HepG2 (cell line): ENCODE measurements around the gene RRP12. TPM values are rescaled to one million over a fixed set of nuclear protein-coding genes. Genes with fewer than 3 reads are reported as not detected.

Source experiments
- AGO2 ChIP-seq: fragments of 200-400 bp; formaldehyde crosslinking; optimal IDR thresholded peaks from 2 replicates; pipeline ENCODE3; 2017; ENCODE audit warnings: mild to moderate bottlenecking, low read depth, low read length, moderate library complexity
- CBX1 ChIP-seq: IDR thresholded peaks from one replicate; pipeline ENCODE4 v1.6.1; 2016; ENCODE audit warnings: antibody characterized with exemption, low read depth
- CENPX ChIP-seq: sonication (generic); formaldehyde crosslinking; IDR thresholded peaks from 2 replicates; pipeline ENCODE4 v1.9.0; 2021; ENCODE audit warnings: mild to moderate bottlenecking, missing genetic modification reagents, moderate library complexity
- DMAP1 ChIP-seq: IDR thresholded peaks from 2 replicates; pipeline ENCODE4 v1.6.1; 2016
- E2F2 ChIP-seq: sonication (generic); formaldehyde crosslinking; IDR thresholded peaks from 2 replicates; pipeline ENCODE4 v1.4.0; 2020; ENCODE audit warnings: missing genetic modification reagents, borderline replicate concordance
- ELF1 ChIP-seq: sonication (generic); formaldehyde crosslinking; IDR thresholded peaks from 2 replicates; pipeline ENCODE4 v1.4.0; 2020; ENCODE audit warnings: missing genetic modification reagents
- GPN1 ChIP-seq: sonication (generic); formaldehyde crosslinking; IDR thresholded peaks from 2 replicates; pipeline ENCODE4 v1.5.1; 2020; ENCODE audit warnings: missing genetic modification reagents, borderline replicate concordance
- GTF3A ChIP-seq: sonication (generic); formaldehyde crosslinking; conservative IDR thresholded peaks from 2 replicates; pipeline ENCODE4 v1.4.0; 2020; ENCODE audit warnings: mild to moderate bottlenecking, missing genetic modification reagents
- HINFP ChIP-seq: sonication (generic); formaldehyde crosslinking; IDR thresholded peaks from 2 replicates; pipeline ENCODE4 v1.4.0; 2020; ENCODE audit warnings: low read depth, mild to moderate bottlenecking, missing genetic modification reagents
- MEIS1 ChIP-seq: sonication (generic); formaldehyde crosslinking; IDR thresholded peaks from 2 replicates; pipeline ENCODE4 v1.9.0; 2021; ENCODE audit warnings: mild to moderate bottlenecking, missing genetic modification reagents, moderate library complexity, borderline replicate concordance
- MTF2 ChIP-seq: sonication (generic); formaldehyde crosslinking; IDR thresholded peaks from 2 replicates; pipeline ENCODE4 v1.5.0; 2020; ENCODE audit warnings: missing genetic modification reagents, borderline replicate concordance
- NPAS2 ChIP-seq: sonication (generic); formaldehyde crosslinking; IDR thresholded peaks from 2 replicates; pipeline ENCODE4 v1.8.0; 2022; ENCODE audit warnings: mild to moderate bottlenecking, missing genetic modification reagents, borderline replicate concordance
- POGK ChIP-seq: sonication (generic); formaldehyde crosslinking; conservative IDR thresholded peaks from 2 replicates; pipeline ENCODE4 v1.8.0; 2022; ENCODE audit warnings: mild to moderate bottlenecking, moderate library complexity, missing genetic modification reagents
- POLR2AphosphoS5 ChIP-seq: IDR thresholded peaks from 2 replicates; pipeline ENCODE4 v1.6.1; 2012; ENCODE audit warnings: low read depth, low read length
- RBM39 ChIP-seq: fragments of 200-400 bp; formaldehyde crosslinking; IDR thresholded peaks from one replicate; pipeline ENCODE4 v1.6.1; 2018; ENCODE audit warnings: antibody characterized with exemption, mild to moderate bottlenecking, low read depth, low read length; ENCODE audit not compliant: poor library complexity, severe bottlenecking
- RFXAP ChIP-seq: sonication (generic); formaldehyde crosslinking; IDR thresholded peaks from 2 replicates; pipeline ENCODE4 v1.4.0; 2020; ENCODE audit warnings: missing genetic modification reagents, borderline replicate concordance
- RORA ChIP-seq: sonication (generic); formaldehyde crosslinking; IDR thresholded peaks from 2 replicates; pipeline ENCODE4 v1.5.0; 2020; ENCODE audit warnings: mild to moderate bottlenecking, missing genetic modification reagents, moderate library complexity
- TFDP2 ChIP-seq: sonication (generic); formaldehyde crosslinking; IDR thresholded peaks from 2 replicates; pipeline ENCODE4 v1.4.0; 2020; ENCODE audit warnings: missing genetic modification reagents
- ZKSCAN1 ChIP-seq: fragments of 150-350 bp; IDR thresholded peaks from 2 replicates; pipeline ENCODE4 v1.6.1; 2014; ENCODE audit warnings: low read length
- ZMYM2 ChIP-seq: sonication (generic); formaldehyde crosslinking; IDR thresholded peaks from 2 replicates; pipeline ENCODE4 v1.8.0; 2022; ENCODE audit warnings: mild to moderate bottlenecking, missing genetic modification reagents
- ZNF317 ChIP-seq: sonication (generic); formaldehyde crosslinking; IDR thresholded peaks from 2 replicates; pipeline ENCODE4 v1.5.0; 2020; ENCODE audit warnings: mild to moderate bottlenecking, missing genetic modification reagents
- ZNF496 ChIP-seq: sonication (generic); formaldehyde crosslinking; IDR thresholded peaks from 2 replicates; pipeline ENCODE4 v1.8.1; 2023; ENCODE audit warnings: mild to moderate bottlenecking, moderate library complexity, missing genetic modification reagents; ENCODE audit not compliant: insufficient replicate concordance
- ZNF567 ChIP-seq: sonication (generic); formaldehyde crosslinking; IDR thresholded peaks from 2 replicates; pipeline ENCODE4 v1.8.1; 2023; ENCODE audit warnings: mild to moderate bottlenecking, missing genetic modification reagents, borderline replicate concordance
- ZNF629 ChIP-seq: sonication (generic); formaldehyde crosslinking; conservative IDR thresholded peaks from 2 replicates; pipeline ENCODE4 v1.5.0; 2020; ENCODE audit warnings: missing genetic modification reagents
- ZNF883 ChIP-seq: sonication (generic); formaldehyde crosslinking; IDR thresholded peaks from 2 replicates; pipeline ENCODE4 v1.5.1; 2020; ENCODE audit warnings: mild to moderate bottlenecking, missing genetic modification reagents; ENCODE audit errors: not compliant biosample characterization
- polyA plus RNA-seq, 8 experiments: library from polyadenylated mRNA; depleted of rRNA in 3 of 8; stranded (reverse) in 7 of 8; unstranded in 1 of 8; fragments of >200 nt; fragmentation: Illumina TruSeq in 4 of 8; extraction: Trizol in 4 of 8; gene quantifications; 2 replicates each; pipeline versions ENCODE4 v1.2.1 to v1.2.3, GENCODE V29; 2011 to 2016; ENCODE audit warnings: low read depth in 4 of 8, missing spikeins in 1 of 8, mixed read lengths in 1 of 8; ENCODE audit not compliant: insufficient read depth in 1 of 8
- total RNA-seq, 5 experiments: library from RNA; depleted of rRNA; stranded (reverse); fragments of >200 nt; fragmentation: Illumina TruSeq; extraction: Trizol; gene quantifications; 2 replicates each; pipeline ENCODE4 v1.2.3, GENCODE V29; 2016; ENCODE audit warnings: low read depth in 1 of 5

Gene RRP12
- total and polyA plus RNA-seq, 2 of the 13 experiments (the other 11 are each of a cell fraction or from before 2014, with no cell fraction given) = 13.2 to 39.4 TPM

GRCh38 chr10:97319671-97320479 lies 81.3 kb downstream of the RRP12 start (continued):
- TF ChIP-seq ZNF317 (CRISPR knock-in tag) = no peak
- no peak for TF ChIP-seq ZNF629 (CRISPR knock-in tag)
- TF ChIP-seq MTF2 (CRISPR knock-in tag) = no peak
- no peak for TF ChIP-seq ZNF496 (CRISPR knock-in tag)
- TF ChIP-seq POGK (CRISPR knock-in tag) = peak; percentile 56; the same call in 1 of the 2 replicates
- TF ChIP-seq DMAP1 (CRISPR knock-in tag) = no peak
- no peak for TF ChIP-seq RBM39
- TF ChIP-seq CENPX (CRISPR knock-in tag) = no peak
- no peak for TF ChIP-seq ZKSCAN1
- no peak for TF ChIP-seq MEIS1
- no peak for TF ChIP-seq ZMYM2 (CRISPR knock-in tag)
- TF ChIP-seq POLR2AphosphoS5 = no peak
- TF ChIP-seq AGO2 = peak; percentile 79
- TF ChIP-seq RORA (CRISPR knock-in tag) = no peak
- no peak for TF ChIP-seq ELF1
- TF ChIP-seq HINFP (CRISPR knock-in tag) = no peak
- TF ChIP-seq GPN1 = no peak
- TF ChIP-seq TFDP2 (CRISPR knock-in tag) = peak; percentile 28; the same call in 1 of the 2 replicates
- TF ChIP-seq RFXAP (CRISPR knock-in tag) = peak; percentile 15; the same call in 1 of the 2 replicates
- TF ChIP-seq ZNF883 (CRISPR knock-in tag) = peak; percentile 41
- no peak for TF ChIP-seq CBX1
- TF ChIP-seq ZNF567 (CRISPR knock-in tag) = no peak
- TF ChIP-seq E2F2 (CRISPR knock-in tag) = no peak
- TF ChIP-seq GTF3A = no peak
- no peak for TF ChIP-seq NPAS2 (CRISPR knock-in tag)
